K562 (cell line): ENCODE measurements around the gene DDX5. TPM values are rescaled to one million over a fixed set of nuclear protein-coding genes. Genes with fewer than 3 reads are reported as not detected.

Source experiments
- ATAC-seq: fragments of 200-7000 bp; cut with Tn5 transposase; 3 replicates; pipeline ENCODE4 v1.9.1; 2020; ENCODE audit warnings: moderate library complexity
- BruUV-seq: library from RNA; stranded (reverse); fragments of 400-500 nt; replicated peaks from 2 replicates; lab custom pipeline; 2021; lab: Mats Ljungman, UMichigan
- CTCF ChIA-PET: fragments of 300-600 bp; formaldehyde crosslinking; extraction: SDS; loops from one replicate; lab custom pipeline; 2021; ENCODE audit warnings: low intra/inter-chr PET ratio; lab: Yijun Ruan, JAX
- POLR2A ChIA-PET: fragments of 300-600, 350-650 bp; sonication (Branson Sonifier 250); formaldehyde crosslinking; extraction: SDS; loops from one replicate; lab custom pipeline; 2021; ENCODE audit warnings: antibody characterized with exemption, inconsistent platforms; lab: Yijun Ruan, JAX
- DNase-seq, 4 experiments: peaks; one replicate each; pipeline versions ENCODE4 v3.0.0 to v3.0.0-alpha.2; 2011 to 2018; ENCODE audit warnings: low spot score in 3 of 4, mixed read lengths in 3 of 4; ENCODE audit errors: extremely low read depth in 1 of 4
- FAIRE-seq: peaks from 2 replicates; lab custom pipeline; 2011; peaks lifted over from hg19 to GRCh38; lab: Jason Lieb, UNC
- H2AFZ ChIP-seq: 2 replicates; pipeline ENCODE4 v1.6.0; 2011; ENCODE audit warnings: low read depth, low read length, control low read depth, inconsistent platforms
- H3K27ac ChIP-seq: fragments of 200-600 bp; 3 replicates; pipeline ENCODE4 v1.8.0; 2011; ENCODE audit warnings: low read depth, mild to moderate bottlenecking, control low read depth, inconsistent platforms, low read length, moderate library complexity, mixed read lengths; ENCODE audit errors: extremely low read depth
- H3K27me3 ChIP-seq, 2 experiments: fragments of 300-600 bp in 1 of 2; 2 replicates in 1 of 2; 3 replicates in 1 of 2; pipeline versions ENCODE4 v1.6.0 to v1.8.0; 2011; ENCODE audit warnings: inconsistent platforms in 2 of 2, low read length in 2 of 2, mild to moderate bottlenecking in 1 of 2, mixed read lengths in 1 of 2, moderate library complexity in 1 of 2; ENCODE audit not compliant: control insufficient read depth in 2 of 2, insufficient read depth in 2 of 2
- H3K36me3 ChIP-seq: fragments of 300-600 bp; 3 replicates; pipeline ENCODE4 v1.8.0; 2011; ENCODE audit warnings: mild to moderate bottlenecking, low read length, inconsistent platforms; ENCODE audit not compliant: control insufficient read depth, insufficient read depth
- H3K4me1 ChIP-seq, 2 experiments: fragments of 200-600 bp in 1 of 2; replicated peaks in 1 of 2; 2 replicates in 1 of 2; 3 replicates in 1 of 2; pipeline versions ENCODE4 v1.5.1 to v1.8.0; 2011; ENCODE audit warnings: inconsistent platforms in 2 of 2, low read length in 2 of 2, mild to moderate bottlenecking in 1 of 2, mixed read lengths in 1 of 2, moderate library complexity in 1 of 2; ENCODE audit not compliant: control insufficient read depth in 2 of 2, insufficient read depth in 2 of 2
- H3K4me2 ChIP-seq: 2 replicates; pipeline ENCODE4 v1.6.1; 2011; ENCODE audit warnings: low read length, control low read depth, inconsistent platforms, mixed read lengths; ENCODE audit not compliant: insufficient read depth
- H3K4me3 ChIP-seq: fragments of 200-600 bp; sonication (generic), shearing (Covaris generic); 2 replicates; pipeline ENCODE4 v1.5.1; 2016; ENCODE audit warnings: control low read depth, inconsistent platforms
- H3K79me2 ChIP-seq: fragments of 200-600 bp; 3 replicates; pipeline ENCODE4 v1.8.0; 2011; ENCODE audit warnings: low read length, inconsistent platforms; ENCODE audit not compliant: control insufficient read depth, insufficient read depth
- H3K9ac ChIP-seq, 2 experiments: 2 replicates each; pipeline versions ENCODE4 v1.6.0 to v1.6.1; 2011; ENCODE audit warnings: low read depth in 2 of 2, low read length in 2 of 2, control low read depth in 1 of 2, inconsistent platforms in 1 of 2, mild to moderate bottlenecking in 1 of 2, mixed read lengths in 1 of 2; ENCODE audit not compliant: insufficient read depth in 1 of 2
- H3K9me1 ChIP-seq: one replicate; pipeline ENCODE4 v1.6.0; 2011; ENCODE audit warnings: inconsistent platforms, mild to moderate bottlenecking, low read length, moderate library complexity; ENCODE audit not compliant: control insufficient read depth, insufficient read depth
- H3K9me3 ChIP-seq: replicated peaks from 2 replicates; pipeline ENCODE4 v1.5.1; 2011; ENCODE audit warnings: low read depth, low read length, inconsistent platforms; ENCODE audit not compliant: control insufficient read depth, insufficient read depth
- H4K20me1 ChIP-seq: replicated peaks from 2 replicates; pipeline ENCODE4 v1.6.1; 2011; ENCODE audit warnings: low read length, inconsistent platforms, mixed read lengths; ENCODE audit not compliant: control insufficient read depth, insufficient read depth
- BCOR ChIP-seq: fragments of 450-650 bp; IDR thresholded peaks from 2 replicates; pipeline ENCODE4 v1.6.1; 2016
- CBFB ChIP-seq: sonication (generic); formaldehyde crosslinking; IDR thresholded peaks from 2 replicates; pipeline ENCODE4 v1.4.0; 2020; ENCODE audit warnings: mild to moderate bottlenecking, missing genetic modification reagents
- NONO ChIP-seq, 2 experiments: fragments of 200-400 bp in 1 of 2; fragments of 450-650 bp in 1 of 2; formaldehyde crosslinking in 1 of 2; IDR thresholded peaks; 2 replicates each; pipeline ENCODE4 v1.6.1; 2017; ENCODE audit warnings: low read depth in 2 of 2, mild to moderate bottlenecking in 2 of 2, moderate library complexity in 2 of 2, low read length in 1 of 2
- NUFIP1 ChIP-seq: fragments of 450-650 bp; IDR thresholded peaks from 2 replicates; pipeline ENCODE4 v1.6.1; 2018; ENCODE audit not compliant: partially characterized antibody
- PHF8 ChIP-seq: fragments of 200-600 bp; sonication (generic); IDR thresholded peaks from 2 replicates; pipeline ENCODE4 v1.6.1; 2012; ENCODE audit warnings: mixed run types, mild to moderate bottlenecking, inconsistent platforms, low read length, moderate library complexity, borderline replicate concordance
- POLR2A ChIP-seq: fragments of 450-650 bp; conservative IDR thresholded peaks from 2 replicates; pipeline ENCODE4 v1.6.1; 2016
- RAD21 ChIP-seq, 2 experiments: fragments of 250-450 bp in 1 of 2; fragments of 450-650 bp in 1 of 2; sonication (Bioruptor Pico) in 1 of 2; formaldehyde crosslinking in 1 of 2; IDR thresholded peaks in 1 of 2; conservative IDR thresholded peaks in 1 of 2; 2 replicates each; pipeline versions ENCODE4 v1.4.0 to v1.8.0; 2020 to 2022; ENCODE audit warnings: mild to moderate bottlenecking in 2 of 2, moderate library complexity in 1 of 2
- TGIF2 ChIP-seq: sonication (generic); formaldehyde crosslinking; IDR thresholded peaks from 2 replicates; pipeline ENCODE4 v1.8.1; 2022; ENCODE audit warnings: mild to moderate bottlenecking, missing genetic modification reagents, moderate library complexity
- ZBTB7A ChIP-seq: IDR thresholded peaks from 2 replicates; pipeline ENCODE4 v1.6.1; 2011; ENCODE audit warnings: low read depth, mild to moderate bottlenecking, low read length, moderate library complexity, borderline replicate concordance; ENCODE audit not compliant: control insufficient read depth
- WGBS: fragments of 100-300 bp; shearing (Covaris generic); methylation state at CpG from one replicate; pipeline ENCODE4 v1.1.6; 2016; ENCODE audit warnings: low coverage, mixed read lengths; ENCODE audit not compliant: insufficient coverage; ENCODE audit errors: missing lambda C conversion rate; 5-methylcytosine and 5-hydroxymethylcytosine counted together
- in situ Hi-C: fragments of 300-500 bp; cut with MboI; formaldehyde crosslinking; loops from 4 replicates; pipeline ENCODE4 v1.15.0; 2018; ENCODE audit warnings: inconsistent platforms, mixed read lengths
- intact Hi-C: fragments of 100-400 bp; cut with micrococcal nuclease; formaldehyde crosslinking; loops from 2 replicates; pipeline ENCODE4 v1.14.2; 2022
- polyA plus RNA-seq, 8 experiments: library from polyadenylated mRNA; depleted of rRNA in 4 of 8; stranded (reverse) in 5 of 8; unstranded in 3 of 8; fragments of >200 nt; fragmentation: Nextera tagmentation in 2 of 8; fragmentation: Illumina TruSeq in 1 of 8; extraction: Ambion mirVana in 2 of 8; extraction: Trizol in 1 of 8; gene quantifications; 2 replicates each; pipeline versions ENCODE4 v1.2.1 to v1.2.3, GENCODE V29; 2011 to 2014; ENCODE audit warnings: inconsistent platforms in 1 of 8, missing spikeins in 1 of 8
- total RNA-seq, 7 experiments: library from RNA; depleted of rRNA in 6 of 7; stranded (reverse); fragments of >200 nt in 6 of 7; fragmentation: Illumina TruSeq in 2 of 7; extraction: Trizol in 2 of 7; gene quantifications; 2 replicates each; pipeline versions ENCODE4 v1.2.1 to v1.2.3, GENCODE V29; 2011 to 2021; ENCODE audit warnings: low replicate concordance in 1 of 7
- TF ChIP-seq, protein P1 (sequence below): sonication (generic); formaldehyde crosslinking; IDR thresholded peaks from 2 replicates; pipeline ENCODE4 v1.8.1; 2023; ENCODE audit warnings: mild to moderate bottlenecking, missing genetic modification reagents, moderate library complexity
- TF ChIP-seq, protein P2 (sequence below): fragments of 450-650 bp; formaldehyde crosslinking; IDR thresholded peaks from 2 replicates; pipeline ENCODE4 v1.4.0; 2020; ENCODE audit warnings: mild to moderate bottlenecking, mixed read lengths

DDX5 gene
- total and polyA plus RNA-seq, 9 of the 15 experiments (the other 6 are each of a cell fraction or from before 2014, with no cell fraction given), result 306 to 1,639 (median 604) TPM

DNA sequence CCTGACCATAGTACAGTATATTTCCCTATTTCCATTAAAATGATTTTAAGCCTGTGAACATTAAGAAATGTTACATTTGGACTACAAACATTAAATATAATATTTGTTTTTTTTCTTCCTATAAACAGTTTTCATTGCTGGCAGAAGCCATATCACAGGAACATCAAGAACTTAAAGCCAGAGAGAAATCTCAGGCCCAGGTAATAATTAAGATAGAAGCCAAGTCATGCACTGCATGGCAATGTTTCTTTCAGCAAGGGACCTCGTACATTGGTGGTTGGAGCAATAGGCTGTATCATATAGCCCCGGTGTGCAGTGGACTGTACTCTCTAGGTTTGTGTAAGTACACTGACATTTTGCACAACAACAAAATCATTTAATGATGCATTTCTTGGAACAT lies 30.8 kb upstream of the DDX5 start:
- H3K4me2 ChIP-seq, result no peak overlapping the region
- in situ Hi-C loops, result no loop called here
- no peaks in the 10 kb centered on the region for H3K27me3 ChIP-seq
- WGBS, result 59% methylated on average over 2 of the region's 2 CpGs
- BruUV-seq, result no TSS peak
- no peaks in the 10 kb centered on the region for H3K9me1 ChIP-seq
- FAIRE-seq (no peak), ATAC-seq (peak; percentile 25; the same call in 1 of the 3 replicates), DNase-seq (no peak)
- no peaks in the 10 kb centered on the region for H3K9me3 ChIP-seq
- no peaks in the 10 kb centered on the region for H4K20me1 ChIP-seq
- no peak overlapping the region for H3K4me3 ChIP-seq
- H3K4me1 ChIP-seq, result peaks cover 0 to 19% of the 10 kb centered on the region in 2 experiments; a peak in 3 of 5 replicates
- intact Hi-C loops, result loop anchor here (10.0 kb wide), 1 partner anchor 108 kb away; no protein-coding TSS in a partner anchor
- H2AFZ ChIP-seq, result no peak overlapping the region
- H3K36me3 ChIP-seq, result peaks cover 84% of the 10 kb centered on the region
- ChIA-PET CTCF (interaction anchor here (0.6 kb wide), 1 partner anchor 11 kb away, joined by 3 read pairs; no protein-coding TSS in a partner anchor), POLR2A (interaction anchor here (0.9 to 2.7 kb wide), 9 partner anchors 9 to 31 kb away, joined by 3 to 15 read pairs (median 5); partner anchors contain the start of genes CEP95 and DDX5)
- no peaks in the 10 kb centered on the region for H3K79me2 ChIP-seq
- TF ChIP-seq PHF8 (no peak), POLR2A (0 out of 2 replicates have a peak, but pooled peaks have one; percentile 8)
- no peak overlapping the region for H3K9ac ChIP-seq
- peak overlapping the region; percentile 67; the same call in 2 of the 3 replicates for H3K27ac ChIP-seq

DNA sequence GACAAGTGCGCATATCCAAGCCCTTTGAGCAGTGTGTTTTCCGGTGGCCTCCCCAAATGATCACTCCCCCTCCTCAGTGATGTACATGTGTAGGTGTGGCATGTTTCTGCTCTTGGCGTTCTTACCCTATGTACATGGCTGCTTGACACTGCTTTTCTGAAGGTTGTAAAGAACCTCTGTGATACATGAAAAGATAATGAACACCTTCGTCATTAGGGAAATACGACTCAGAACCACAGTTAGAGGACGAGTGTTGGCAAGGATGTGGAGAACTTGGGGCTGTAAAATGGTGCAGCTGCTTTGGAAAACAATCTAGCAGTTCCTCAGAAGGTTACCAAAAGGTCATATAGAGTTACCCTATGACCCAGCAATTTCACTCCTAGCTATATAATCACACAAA lies 29.3 kb upstream of the DDX5 start:
- no peak for FAIRE-seq
- WGBS, result 83% methylated on average over 6 of the region's 6 CpGs

More for the DNA sequence above, 29.3 kb upstream of the DDX5 start:
- in situ Hi-C loops, result no loop called here
- peaks cover 0 to 19% of the 10 kb centered on the region in 2 experiments; a peak in 3 of 5 replicates for H3K4me1 ChIP-seq
- TF ChIP-seq, protein P1, sequence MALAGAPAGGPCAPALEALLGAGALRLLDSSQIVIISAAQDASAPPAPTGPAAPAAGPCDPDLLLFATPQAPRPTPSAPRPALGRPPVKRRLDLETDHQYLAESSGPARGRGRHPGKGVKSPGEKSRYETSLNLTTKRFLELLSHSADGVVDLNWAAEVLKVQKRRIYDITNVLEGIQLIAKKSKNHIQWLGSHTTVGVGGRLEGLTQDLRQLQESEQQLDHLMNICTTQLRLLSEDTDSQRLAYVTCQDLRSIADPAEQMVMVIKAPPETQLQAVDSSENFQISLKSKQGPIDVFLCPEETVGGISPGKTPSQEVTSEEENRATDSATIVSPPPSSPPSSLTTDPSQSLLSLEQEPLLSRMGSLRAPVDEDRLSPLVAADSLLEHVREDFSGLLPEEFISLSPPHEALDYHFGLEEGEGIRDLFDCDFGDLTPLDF (CRISPR knock-in tag), result no peak
- no peak for TF ChIP-seq RAD21 (CRISPR knock-in tag; conservative IDR thresholded peaks at IDR 0.05 in 1 of 2, IDR thresholded peaks at IDR 0.05 in 1 of 2)
- TF ChIP-seq BCOR, result no peak
- TF ChIP-seq NONO (IDR thresholded peaks at IDR 0.05; ENCODE audit: low read depth in 2 of 2, low read length in 1 of 2), result no peak
- no peak for TF ChIP-seq CBFB (CRISPR knock-in tag)
- no peak for TF ChIP-seq NUFIP1
- no peak for TF ChIP-seq TGIF2 (CRISPR knock-in tag)
- no peak for TF ChIP-seq ZBTB7A
- TF ChIP-seq, protein P2, sequence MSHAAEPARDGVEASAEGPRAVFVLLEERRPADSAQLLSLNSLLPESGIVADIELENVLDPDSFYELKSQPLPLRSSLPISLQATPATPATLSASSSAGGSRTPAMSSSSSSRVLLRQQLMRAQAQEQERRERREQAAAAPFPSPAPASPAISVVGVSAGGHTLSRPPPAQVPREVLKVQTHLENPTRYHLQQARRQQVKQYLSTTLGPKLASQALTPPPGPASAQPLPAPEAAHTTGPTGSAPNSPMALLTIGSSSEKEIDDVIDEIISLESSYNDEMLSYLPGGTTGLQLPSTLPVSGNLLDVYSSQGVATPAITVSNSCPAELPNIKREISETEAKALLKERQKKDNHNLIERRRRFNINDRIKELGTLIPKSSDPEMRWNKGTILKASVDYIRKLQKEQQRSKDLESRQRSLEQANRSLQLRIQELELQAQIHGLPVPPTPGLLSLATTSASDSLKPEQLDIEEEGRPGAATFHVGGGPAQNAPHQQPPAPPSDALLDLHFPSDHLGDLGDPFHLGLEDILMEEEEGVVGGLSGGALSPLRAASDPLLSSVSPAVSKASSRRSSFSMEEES, result no peak
- TF ChIP-seq, all 486 proteins: peak for 0
- ATAC-seq, result no peak
- no peaks in the 10 kb centered on the region for H3K27me3 ChIP-seq
- CTCF ChIA-PET, result no interaction called here
- no peaks in the 10 kb centered on the region for H4K20me1 ChIP-seq
- no peak overlapping the region for H3K4me2 ChIP-seq
- no peak overlapping the region for H2AFZ ChIP-seq
- intact Hi-C loops, result loop anchor here (2.0 to 10.0 kb wide), 2 partner anchors 67 to 109 kb away; no protein-coding TSS in a partner anchor
- H3K27ac ChIP-seq, result no peak overlapping the region
- H3K9ac ChIP-seq, result no peak overlapping the region
- H3K79me2 ChIP-seq, result no peaks in the 10 kb centered on the region
- BruUV-seq, result no TSS peak
- no peak for DNase-seq
- H3K36me3 ChIP-seq, result peaks cover 94% of the 10 kb centered on the region
- H3K9me3 ChIP-seq, result no peaks in the 10 kb centered on the region
- no peaks in the 10 kb centered on the region for H3K9me1 ChIP-seq
- POLR2A ChIA-PET, result interaction anchor here (0.8 to 4.1 kb wide), 2 partner anchors 29 to 208 kb away, joined by 3 to 36 read pairs; partner anchors contain the start of genes CEP95 and DDX5
- no peak overlapping the region for H3K4me3 ChIP-seq
